Astrocyte (in vitro differentiated cells and primary cell): ENCODE data around the gene RASL12. TPM values are rescaled to one million over a fixed set of nuclear protein-coding genes. Genes with fewer than 3 reads are reported as not detected.

Source experiments
- DNase-seq: peaks from one replicate; pipeline ENCODE4 v3.0.0-alpha.2; 2010; ENCODE audit warnings: low read depth
- FAIRE-seq: peaks from 2 replicates; lab custom pipeline; 2011; peaks lifted over from hg19 to GRCh38; lab: Jason Lieb, UNC
- H2AFZ ChIP-seq: 2 replicates; pipeline ENCODE4 v1.6.0; 2012; ENCODE audit warnings: low read depth, low read length, inconsistent platforms
- H3K27ac ChIP-seq: 2 replicates; pipeline ENCODE4 v1.5.1; 2011; ENCODE audit warnings: low read depth, low read length, inconsistent platforms
- H3K27me3 ChIP-seq: 2 replicates; pipeline ENCODE4 v1.6.0; 2011; ENCODE audit warnings: low read length, inconsistent platforms; ENCODE audit not compliant: insufficient read depth
- H3K36me3 ChIP-seq: 2 replicates; pipeline ENCODE4 v1.5.1; 2011; ENCODE audit warnings: low read length, inconsistent platforms; ENCODE audit not compliant: insufficient read depth
- H3K4me1 ChIP-seq: 2 replicates; pipeline ENCODE4 v1.5.1; 2011; ENCODE audit warnings: low read length, inconsistent platforms; ENCODE audit not compliant: insufficient read depth
- H3K4me2 ChIP-seq: 2 replicates; pipeline ENCODE4 v1.6.0; 2012; ENCODE audit warnings: low read length, inconsistent platforms
- H3K4me3 ChIP-seq: 2 replicates; pipeline ENCODE4 v1.5.1; 2011; ENCODE audit warnings: low read depth, mild to moderate bottlenecking, low read length, inconsistent platforms; ENCODE audit not compliant: insufficient read depth
- H3K79me2 ChIP-seq: 2 replicates; pipeline ENCODE4 v1.6.0; 2012; ENCODE audit warnings: mild to moderate bottlenecking, low read length, inconsistent platforms; ENCODE audit not compliant: insufficient read depth
- H3K9ac ChIP-seq: 2 replicates; pipeline ENCODE4 v1.6.0; 2012; ENCODE audit warnings: mild to moderate bottlenecking, low read length, inconsistent platforms
- H3K9me3 ChIP-seq: 2 replicates; pipeline ENCODE4 v1.5.1; 2012; ENCODE audit warnings: low read depth, mild to moderate bottlenecking, low read length, inconsistent platforms; ENCODE audit not compliant: insufficient read depth
- H4K20me1 ChIP-seq: 2 replicates; pipeline ENCODE4 v1.6.0; 2012; ENCODE audit warnings: low read length, inconsistent platforms; ENCODE audit not compliant: insufficient read depth
- H3K27ac Mint-ChIP-seq: one replicate; pipeline ENCODE4 v1.8.0; 2021; ENCODE audit warnings: mild to moderate bottlenecking, mixed read lengths; ENCODE audit not compliant: unreplicated experiment
- H3K27me3 Mint-ChIP-seq: one replicate; pipeline ENCODE4 v1.8.0; 2021; ENCODE audit warnings: low read depth, mixed read lengths; ENCODE audit not compliant: unreplicated experiment
- H3K36me3 Mint-ChIP-seq: one replicate; pipeline ENCODE4 v1.8.0; 2021; ENCODE audit warnings: low read depth, mixed read lengths; ENCODE audit not compliant: unreplicated experiment
- H3K4me1 Mint-ChIP-seq: one replicate; pipeline ENCODE4 v1.8.0; 2021; ENCODE audit warnings: low read depth, mixed read lengths; ENCODE audit not compliant: unreplicated experiment
- H3K4me3 Mint-ChIP-seq: one replicate; pipeline ENCODE4 v1.8.0; 2021; ENCODE audit warnings: mild to moderate bottlenecking, moderate library complexity, mixed read lengths; ENCODE audit not compliant: unreplicated experiment
- H3K9me3 Mint-ChIP-seq: one replicate; pipeline ENCODE4 v1.8.0; 2021; ENCODE audit warnings: mild to moderate bottlenecking, mixed read lengths; ENCODE audit not compliant: unreplicated experiment
- CTCF ChIP-seq: IDR thresholded peaks from 2 replicates; pipeline ENCODE4 v1.5.1; 2011; ENCODE audit warnings: low read depth, mild to moderate bottlenecking, inconsistent platforms, low read length, moderate library complexity; ENCODE audit not compliant: insufficient read depth
- EZH2 ChIP-seq: IDR thresholded peaks from 2 replicates; pipeline ENCODE4 v1.6.1; 2012; ENCODE audit warnings: mild to moderate bottlenecking, low read length, inconsistent platforms; ENCODE audit not compliant: insufficient read depth
- total RNA-seq: library from RNA; stranded (reverse); gene quantifications from 2 replicates; pipeline ENCODE4 v1.2.1, GENCODE V29; 2021

RASL12 gene
- total RNA-seq, 1 donor from 2014 or later: 0.32 TPM

GRCh38 chr15:65069779-65070546 is 2.2 kb upstream of the RASL12 start:
- H2AFZ ChIP-seq: no peak overlapping the region
- TF ChIP-seq CTCF: no peak
- TF ChIP-seq EZH2: no peak
- H3K4me3 ChIP-seq: no peak overlapping the region
- FAIRE-seq: no peak
- peak overlapping the region; percentile 30 for H3K4me2 ChIP-seq
- H3K27me3 ChIP-seq: peaks cover 25% of the 10 kb centered on the region
- H4K20me1 ChIP-seq: no peaks in the 10 kb centered on the region
- Mint-ChIP-seq H3K9me3 (peaks cover 2% of the 10 kb centered on the region), H3K36me3 (no peaks in the 10 kb centered on the region), H3K4me1 (peaks cover 19% of the 10 kb centered on the region), H3K4me3 (no peak overlapping the region), H3K27me3 (peaks cover 31% of the 10 kb centered on the region), H3K27ac (no peak overlapping the region)
- H3K36me3 ChIP-seq: no peaks in the 10 kb centered on the region
- peaks cover 28% of the 10 kb centered on the region for H3K4me1 ChIP-seq
- H3K79me2 ChIP-seq: no peaks in the 10 kb centered on the region
- H3K27ac ChIP-seq: no peak overlapping the region
- H3K9ac ChIP-seq: no peak overlapping the region
- H3K9me3 ChIP-seq: no peaks in the 10 kb centered on the region
- no peak for DNase-seq

DNA sequence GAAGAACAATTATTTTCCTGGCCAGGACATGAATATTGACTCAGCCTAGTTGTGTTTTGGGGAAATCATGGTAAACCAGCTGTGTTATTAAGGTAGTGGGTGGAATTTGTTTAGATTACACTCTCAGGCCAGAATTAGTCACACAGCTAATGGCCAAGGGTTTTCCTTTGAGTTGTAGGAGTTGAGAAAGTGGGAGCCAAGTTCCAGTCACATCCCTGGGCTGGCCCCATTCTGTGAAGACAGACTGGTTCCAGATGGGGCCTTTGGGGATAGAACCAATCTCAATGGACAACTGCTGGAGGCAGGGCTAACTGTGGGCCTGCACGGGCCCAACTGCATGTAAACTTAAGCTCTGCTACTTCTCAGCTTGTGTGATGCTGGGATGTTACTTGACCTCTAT is 1.4 kb upstream of the RASL12 start:
- Histone ChIP-seq H3K36me3 (no peaks in the 10 kb centered on the region), H3K9me3 (no peaks in the 10 kb centered on the region), H3K4me1 (peaks cover 28% of the 10 kb centered on the region), H3K4me2 (peak overlapping the region; percentile 30), H2AFZ (no peak overlapping the region), H3K4me3 (no peak overlapping the region), H3K27ac (no peak overlapping the region), H4K20me1 (no peaks in the 10 kb centered on the region), H3K27me3 (peaks cover 29% of the 10 kb centered on the region), H3K9ac (no peak overlapping the region), H3K79me2 (no peaks in the 10 kb centered on the region)
- peaks cover 31% of the 10 kb centered on the region for H3K27me3 Mint-ChIP-seq
- DNase-seq: peak; percentile 94
- FAIRE-seq: no peak
- peaks cover 19% of the 10 kb centered on the region for H3K4me1 Mint-ChIP-seq
- H3K36me3 Mint-ChIP-seq: no peaks in the 10 kb centered on the region
- peak overlapping the region; percentile 11 for H3K4me3 Mint-ChIP-seq
- no peak for TF ChIP-seq CTCF
- H3K9me3 Mint-ChIP-seq: peaks cover 2% of the 10 kb centered on the region
- H3K27ac Mint-ChIP-seq: no peak overlapping the region

DNA sequence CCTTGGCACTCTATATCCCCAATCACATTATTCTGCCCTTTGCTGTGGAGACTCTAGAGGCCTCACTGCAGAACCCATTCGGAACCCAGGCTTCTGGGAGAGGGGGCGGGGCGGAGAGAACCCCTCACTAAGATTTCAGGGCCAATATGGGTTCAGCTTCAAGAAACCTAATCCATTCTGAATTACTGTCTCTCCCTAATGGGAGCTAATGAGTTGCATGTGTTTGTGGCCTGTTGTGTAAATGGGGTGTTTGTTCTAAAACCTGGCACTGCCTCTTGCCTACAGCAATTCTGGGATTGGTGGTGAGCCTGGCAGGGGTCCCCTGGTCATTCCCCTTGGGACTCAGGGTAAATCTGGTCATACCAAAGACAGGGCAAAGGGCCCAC is 605 bp upstream of the RASL12 start:
- H3K4me1 Mint-ChIP-seq: peaks cover 19% of the 10 kb centered on the region
- H3K27ac Mint-ChIP-seq: no peak overlapping the region
- peak overlapping the region; percentile 12 for H3K4me3 Mint-ChIP-seq

More for the DNA sequence above, 605 bp upstream of the RASL12 start:
- Histone ChIP-seq H3K4me2 (peak overlapping the region; percentile 60), H4K20me1 (no peaks in the 10 kb centered on the region), H3K79me2 (no peaks in the 10 kb centered on the region), H3K9ac (no peak overlapping the region), H3K9me3 (no peaks in the 10 kb centered on the region), H2AFZ (no peak overlapping the region), H3K4me3 (no peak overlapping the region), H3K4me1 (peaks cover 28% of the 10 kb centered on the region), H3K27me3 (peaks cover 33% of the 10 kb centered on the region), H3K36me3 (no peaks in the 10 kb centered on the region), H3K27ac (no peak overlapping the region)
- no peak for DNase-seq
- no peak for TF ChIP-seq EZH2
- TF ChIP-seq CTCF: no peak
- no peaks in the 10 kb centered on the region for H3K36me3 Mint-ChIP-seq
- H3K27me3 Mint-ChIP-seq: peaks cover 32% of the 10 kb centered on the region
- no peak for FAIRE-seq
- H3K9me3 Mint-ChIP-seq: peaks cover under 1% of the 10 kb centered on the region
